Measurements from ENCODE around the gene MPST. TPM values are rescaled to one million over a fixed set of nuclear protein-coding genes. Genes with fewer than 3 reads are reported as not detected.
A peak's percentile ranks its signal among the peaks of the same experiment; 100 is the strongest.
"Not testable (repeated sequence)": the region's sequence is repeated elsewhere in the genome, so short reads cannot be mapped to it uniquely, and the experiment has no call there.

Gene MPST
- total RNA-seq, 1 experiment from 2014 or later, result 40.1 TPM

- no peak for DNase-seq (ENCODE audit: low read depth)
These were observed 41.5 kb downstream of the MPST start for GRCh38 chr22:37060801-37061610.

GRCh38 chr22:37061611-37062375 is 42.3 kb downstream of the MPST start:
- no peak for DNase-seq (ENCODE audit: low read depth)

GRCh38 chr22:37062376-37062675 is 42.8 kb downstream of the MPST start:
- no peak for DNase-seq (ENCODE audit: low read depth)

GRCh38 chr22:37062702-37063381 is 43.3 kb downstream of the MPST start:
- no peak for DNase-seq (ENCODE audit: low read depth)

GRCh38 chr22:37063431-37064420 is 44.2 kb downstream of the MPST start:
- DNase-seq (ENCODE audit: low read depth), result no peak

GRCh38 chr22:37064553-37064952 is 45.0 kb downstream of the MPST start:
- no peak for DNase-seq (ENCODE audit: low read depth)

GRCh38 chr22:37065180-37065579 is 45.6 kb downstream of the MPST start:
- DNase-seq (ENCODE audit: low read depth), result no peak

- DNase-seq (ENCODE audit: low read depth), result no peak
These were observed 46.4 kb downstream of the MPST start for GRCh38 chr22:37065961-37066360.

GRCh38 chr22:37067428-37067827 is 47.9 kb downstream of the MPST start:
- no peak for DNase-seq (ENCODE audit: low read depth)

GRCh38 chr22:37068859-37069258 is 49.3 kb downstream of the MPST start:
- no peak for DNase-seq (ENCODE audit: low read depth)

GRCh38 chr22:37069319-37069718 is 49.8 kb downstream of the MPST start:
- no peak for DNase-seq (ENCODE audit: low read depth)

GRCh38 chr22:37069719-37070118 is 50.2 kb downstream of the MPST start:
- DNase-seq (ENCODE audit: low read depth), result no peak

GRCh38 chr22:37070334-37070733 is 50.8 kb downstream of the MPST start:
- no peak for DNase-seq (ENCODE audit: low read depth)

GRCh38 chr22:37070744-37071143 is 51.2 kb downstream of the MPST start:
- DNase-seq (ENCODE audit: low read depth), result no peak

GRCh38 chr22:37071850-37072592 is 52.5 kb downstream of the MPST start:
- DNase-seq (ENCODE audit: low read depth), result not testable (repeated sequence)

- DNase-seq (ENCODE audit: low read depth), result no peak
These were observed 53.1 kb downstream of the MPST start for GRCh38 chr22:37072673-37073072.

- no peak for DNase-seq (ENCODE audit: low read depth)
These were observed 55.0 kb downstream of the MPST start for GRCh38 chr22:37074537-37074936.

- no peak for DNase-seq (ENCODE audit: low read depth)
These were observed 55.5 kb downstream of the MPST start for GRCh38 chr22:37075046-37075445.

- DNase-seq (ENCODE audit: low read depth), result no peak
These were observed 56.4 kb downstream of the MPST start for GRCh38 chr22:37075822-37076433.

- DNase-seq (ENCODE audit: low read depth), result peak; percentile 19
These were observed 58.4 kb downstream of the MPST start for GRCh38 chr22:37077802-37078448.

Measured in RPMI7951 (cell line).